Iris pigment epithelial cell (primary cell): ENCODE measurements around the gene NINJ2.

ENCODE experiments used
- DNase-seq: peaks from one replicate; pipeline ENCODE4 v3.0.0-alpha.2; 2011; ENCODE audit warnings: low read depth

Gene NINJ2

GRCh38 chr12:569803-570434, 93.3 kb downstream of the NINJ2 start:
- DNase-seq = peak; percentile 79

DNA sequence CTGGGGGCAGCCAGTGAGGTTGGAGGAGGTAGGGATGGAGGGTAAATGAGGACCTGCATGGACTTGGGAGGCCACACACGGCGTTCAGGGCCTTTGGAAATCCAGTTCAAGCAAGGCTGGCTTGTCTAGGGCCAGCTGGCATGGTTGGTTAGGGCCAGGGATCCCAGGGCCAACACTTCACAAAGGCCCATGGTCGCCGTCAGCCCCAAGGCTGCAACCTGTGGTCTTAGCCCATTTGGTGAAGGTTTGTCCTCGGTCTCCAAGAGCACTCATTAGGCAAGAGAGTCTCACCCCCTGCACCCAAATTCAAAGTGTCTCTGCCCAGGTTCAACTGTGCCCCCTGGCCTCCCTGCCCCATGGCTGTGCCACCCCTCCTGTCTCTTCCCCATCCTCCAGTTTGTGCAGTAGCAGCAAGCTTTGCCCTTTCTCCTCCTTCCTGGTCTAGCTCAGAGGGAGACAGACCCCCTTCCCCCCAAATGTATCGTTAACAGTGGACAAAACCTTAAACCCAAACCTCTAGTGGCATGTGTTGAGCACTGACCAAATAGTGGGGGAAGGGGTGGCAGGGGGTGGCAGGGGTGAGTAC, 94.1 kb downstream of the NINJ2 start:
- DNase-seq = no peak

- DNase-seq = no peak
Measured at GRCh38 chr12:568486-568885, 94.8 kb downstream of the NINJ2 start.

- DNase-seq = no peak
Measured at GRCh38 chr12:565589-566105, 97.6 kb downstream of the NINJ2 start.

DNA sequence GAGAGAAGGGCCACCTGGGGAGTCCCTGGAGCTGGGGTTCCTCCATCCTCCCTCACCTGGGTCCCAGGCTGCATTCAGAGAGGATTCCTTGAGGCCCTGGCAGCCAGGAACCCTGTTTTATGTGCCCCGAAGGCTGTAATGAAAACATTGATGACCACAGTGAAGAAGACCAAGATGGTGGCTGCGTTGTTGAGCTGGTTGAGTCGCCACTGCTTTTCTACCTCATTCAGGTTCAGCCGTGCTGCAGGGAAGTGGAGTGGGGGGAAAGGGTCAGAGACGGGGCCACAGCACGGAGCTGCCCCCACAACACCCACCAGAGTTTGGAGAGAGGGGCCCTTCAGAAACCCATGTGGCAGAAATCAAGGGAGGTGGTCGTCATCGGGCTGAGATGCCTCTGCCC, 98.1 kb downstream of the NINJ2 start:
- no peak for DNase-seq

DNA sequence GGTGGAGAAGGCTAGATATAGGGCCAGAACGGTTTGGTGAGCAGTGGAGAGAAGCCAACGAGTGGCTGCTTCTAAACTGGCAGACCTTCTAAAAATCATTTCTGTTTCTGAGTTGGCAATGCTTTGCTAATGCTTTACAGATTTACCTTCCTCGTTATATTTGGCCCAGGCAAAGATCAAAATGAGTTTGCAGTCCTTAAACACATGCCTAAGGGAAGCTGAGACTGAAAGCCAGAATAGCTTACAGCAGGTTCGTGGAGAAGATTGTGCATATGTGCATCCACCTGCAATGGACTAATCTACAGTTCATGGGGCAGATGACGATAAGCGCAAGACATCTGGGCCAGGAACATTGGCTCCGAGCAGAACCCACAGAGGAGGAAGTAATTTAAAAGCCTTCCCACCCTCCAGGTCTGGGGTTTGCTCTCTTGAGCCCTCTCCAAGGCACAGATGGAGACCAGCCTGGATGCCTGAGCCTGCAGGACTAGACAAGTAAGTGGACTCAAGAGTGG, 99.4 kb downstream of the NINJ2 start:
- no peak for DNase-seq

DNA sequence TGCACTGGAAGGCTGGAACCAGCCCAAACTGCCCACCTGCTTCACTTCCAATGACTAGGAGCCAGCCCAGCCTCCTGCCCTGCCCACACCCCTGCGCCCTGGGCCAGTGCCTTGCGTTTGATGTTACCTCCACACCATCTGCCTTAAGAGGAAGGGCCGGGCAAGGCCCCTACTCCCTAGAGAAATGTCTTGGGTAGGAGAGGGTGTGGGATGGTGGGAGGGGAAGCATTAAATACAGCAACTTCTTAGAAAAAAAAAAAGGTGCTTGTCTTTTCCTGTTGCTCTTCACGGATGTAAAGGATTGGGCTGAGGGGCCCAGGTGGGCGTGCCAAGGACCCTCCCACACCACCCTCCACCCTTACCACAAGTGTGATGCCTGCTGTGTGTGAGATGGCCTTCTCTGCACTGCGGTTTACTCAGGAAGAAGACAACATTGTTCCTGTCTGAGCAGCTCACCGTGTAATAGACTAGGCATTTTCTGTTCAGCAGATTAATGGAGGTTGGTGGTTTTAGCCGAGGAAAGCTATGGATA, 99.9 kb downstream of the NINJ2 start:
- DNase-seq = peak; percentile 22

DNA sequence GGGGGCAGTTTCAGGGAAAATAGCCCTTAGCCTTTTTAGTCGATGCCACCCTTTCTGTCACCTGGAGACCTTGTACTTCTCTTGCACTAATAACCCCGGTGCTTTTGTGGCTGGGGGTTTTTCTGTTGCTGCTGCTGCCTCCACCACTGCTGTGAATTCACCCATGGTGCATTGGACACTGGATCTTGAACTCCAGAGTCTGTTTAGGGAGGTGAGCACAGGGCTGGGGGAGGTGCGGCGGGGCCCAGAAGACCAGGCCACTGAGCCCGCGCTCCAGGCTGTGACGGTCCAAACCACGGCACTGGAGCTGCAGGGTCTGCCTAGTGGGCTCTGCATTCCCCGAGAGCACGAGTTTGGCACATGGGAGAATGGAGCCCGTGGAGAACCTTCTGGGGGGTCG, 100.6 kb downstream of the NINJ2 start:
- DNase-seq = no peak

GRCh38 chr12:561908-562593, 101.2 kb downstream of the NINJ2 start:
- no peak for DNase-seq

DNA sequence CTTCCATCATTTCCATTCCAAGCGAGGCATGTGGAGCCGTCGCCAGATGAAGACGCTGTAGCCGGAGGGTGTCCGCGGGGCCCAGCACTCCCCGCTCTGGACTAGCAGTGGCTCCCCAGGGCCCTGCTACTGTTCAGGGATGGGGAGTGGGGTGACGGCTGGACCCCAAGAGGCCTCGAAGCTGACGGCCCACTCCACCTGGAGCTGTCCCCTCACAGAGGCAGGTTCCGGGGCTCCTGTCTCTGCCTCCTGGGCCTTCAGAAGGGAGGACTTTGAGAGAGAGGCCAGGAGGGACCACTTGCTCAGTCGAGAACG, 101.9 kb downstream of the NINJ2 start:
- no peak for DNase-seq

DNA sequence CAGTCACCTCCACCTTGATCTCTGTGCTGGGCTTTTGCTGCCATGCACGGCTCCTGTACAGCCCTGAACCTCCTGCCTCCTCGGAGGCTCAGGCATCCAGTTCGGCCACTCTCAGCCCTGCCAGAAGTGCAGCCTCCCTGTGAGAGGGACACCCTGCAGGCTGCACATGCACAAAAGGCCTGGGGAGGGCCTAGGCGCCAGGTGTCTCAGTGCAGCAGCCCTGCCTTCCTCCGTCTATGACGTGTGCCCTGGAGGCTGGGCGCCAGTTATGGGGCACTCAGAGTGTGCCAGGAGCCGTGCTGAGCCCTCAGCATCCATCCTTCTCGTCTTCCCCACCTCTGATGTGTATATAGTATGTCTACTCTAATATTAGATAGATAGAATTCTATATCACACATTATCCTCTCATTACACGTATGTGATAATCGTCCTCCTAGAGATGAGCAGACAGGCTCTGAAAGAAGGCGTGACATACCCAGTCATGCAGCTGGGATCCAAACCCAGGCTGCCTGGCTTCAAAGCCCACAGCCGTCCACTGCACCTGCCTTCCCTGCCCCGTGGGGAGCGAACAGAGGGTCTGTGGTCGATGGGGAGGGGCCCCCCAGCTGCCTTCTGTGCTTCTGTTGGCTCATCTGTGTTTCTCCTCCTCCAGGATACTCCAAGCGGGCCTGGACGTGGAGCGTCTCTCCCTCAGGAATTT, 102.4 kb downstream of the NINJ2 start:
- DNase-seq = no peak

DNA sequence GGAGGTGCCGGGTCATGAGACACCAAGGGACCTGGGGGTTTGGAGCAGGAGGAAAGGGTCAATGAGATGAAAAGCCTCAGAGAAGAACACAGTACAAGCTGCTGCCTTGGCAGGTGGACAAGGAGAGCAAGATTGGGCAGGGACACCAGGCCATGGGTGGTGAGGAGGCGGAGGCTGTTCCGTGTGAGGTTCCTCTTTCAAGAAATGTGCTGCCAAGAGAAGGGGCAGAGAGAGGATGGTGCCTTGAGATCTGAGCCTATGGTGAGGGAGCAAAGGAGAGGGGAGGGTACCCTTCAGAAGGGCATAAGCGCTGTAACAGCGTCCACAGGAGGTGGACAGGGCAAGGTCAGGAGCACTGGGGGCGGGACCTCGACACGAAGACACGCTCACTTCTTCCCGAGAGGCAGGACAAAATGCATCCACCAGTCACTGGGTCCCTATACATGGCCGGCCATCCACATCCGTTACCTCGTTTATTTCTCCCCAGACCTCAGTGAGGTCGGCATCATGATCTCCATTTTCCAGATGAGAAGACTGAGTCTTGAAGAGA, 103.3 kb downstream of the NINJ2 start:
- DNase-seq = no peak

DNA sequence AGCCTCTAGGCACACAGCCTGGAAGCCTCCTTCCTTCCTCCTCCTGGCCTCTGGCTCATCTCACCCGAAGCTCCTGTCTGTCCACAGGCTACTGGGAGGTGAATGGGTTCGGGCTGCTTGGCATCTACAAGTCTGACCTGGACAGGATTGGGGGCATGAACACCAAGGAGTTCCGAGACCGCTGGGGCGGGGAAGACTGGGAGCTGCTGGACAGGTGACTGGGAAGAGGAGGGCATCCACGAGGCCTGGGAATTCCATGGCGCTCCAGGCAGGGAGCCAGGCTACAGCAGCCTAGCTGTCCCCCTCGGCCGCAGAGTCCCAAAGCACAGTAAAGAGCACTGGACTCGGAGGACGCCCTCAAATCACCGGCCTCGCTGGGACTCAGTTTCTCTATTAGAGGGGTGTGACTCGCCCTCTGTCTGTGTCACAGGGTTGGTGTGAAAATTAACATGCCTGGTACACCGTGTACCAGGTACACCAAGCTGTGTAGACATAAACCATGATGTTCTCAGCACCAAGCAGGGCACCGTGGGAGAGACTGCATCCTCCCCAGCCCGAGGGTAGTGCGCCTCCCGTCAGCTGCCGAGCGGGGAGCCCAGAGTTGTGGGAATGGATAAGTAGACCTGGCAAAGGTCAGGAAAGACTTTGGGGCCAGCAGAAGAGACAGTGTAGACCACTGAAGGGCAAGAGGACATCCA, 103.9 kb downstream of the NINJ2 start:
- DNase-seq = no peak

DNA sequence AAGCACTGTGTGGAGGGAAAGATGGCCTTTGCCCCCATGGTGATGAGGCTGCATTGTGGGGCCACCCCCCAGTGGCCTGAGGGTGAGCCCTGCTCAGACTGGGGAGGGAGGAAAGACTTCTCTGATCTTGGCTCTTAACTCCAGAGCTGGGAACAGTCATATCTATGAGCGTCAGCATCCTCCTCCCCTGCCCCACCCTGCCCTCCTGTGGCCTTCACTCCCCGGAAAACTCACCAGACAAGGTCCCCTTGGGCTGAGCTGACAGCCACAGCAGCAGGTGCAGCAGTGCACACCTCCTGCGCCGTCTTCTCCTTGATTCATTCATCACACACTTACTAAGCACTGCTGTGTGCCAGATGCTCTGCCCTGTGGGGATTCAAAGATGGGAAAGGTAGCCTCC, 104.7 kb downstream of the NINJ2 start:
- DNase-seq = no peak

- no peak for DNase-seq
Measured at GRCh38 chr12:556498-556897, 106.7 kb downstream of the NINJ2 start.

GRCh38 chr12:554001-554285, 109.3 kb downstream of the NINJ2 start:
- no peak for DNase-seq

- no peak for DNase-seq
Measured at GRCh38 chr12:553216-554000, 109.8 kb downstream of the NINJ2 start.

- no peak for DNase-seq
Measured at GRCh38 chr12:552466-552865, 110.8 kb downstream of the NINJ2 start.

DNA sequence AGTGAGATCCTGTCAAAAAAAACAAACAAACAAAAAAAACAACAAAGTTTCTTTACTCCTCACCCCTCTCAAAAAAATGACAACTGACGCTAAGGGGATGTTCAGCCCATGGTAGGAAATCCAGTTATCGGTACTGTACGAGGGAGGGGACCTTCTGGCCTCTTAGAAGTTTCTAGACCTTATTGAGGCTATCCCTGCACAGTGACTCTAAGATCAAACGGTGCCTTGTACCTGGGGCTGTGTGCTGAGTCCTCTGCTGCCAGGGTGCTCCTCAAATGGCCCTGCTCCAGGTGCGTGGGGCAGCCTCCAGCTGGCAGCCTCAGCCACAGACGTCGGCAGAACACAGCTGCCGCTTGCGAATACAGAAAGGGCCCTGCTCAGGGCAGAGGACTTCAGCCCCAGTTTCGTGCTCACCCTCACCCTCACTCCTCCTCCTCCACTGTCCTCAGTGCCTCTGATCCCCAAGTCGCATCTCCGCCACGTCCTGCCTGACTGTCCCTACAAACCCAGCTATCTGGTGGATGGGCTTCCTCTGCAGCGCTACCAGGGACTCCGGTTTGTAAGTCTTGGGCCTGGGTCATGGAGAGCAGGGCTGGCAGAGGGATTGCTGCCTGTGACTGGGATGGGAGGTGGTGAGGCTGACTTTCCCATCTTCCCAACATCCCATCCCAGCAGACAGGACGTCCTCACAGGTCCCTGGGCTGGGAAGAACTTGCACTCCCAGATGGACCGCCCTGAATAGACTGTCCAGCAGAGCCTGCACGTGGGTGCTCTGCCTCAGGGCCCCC, 112.6 kb downstream of the NINJ2 start:
- DNase-seq = no peak

DNA sequence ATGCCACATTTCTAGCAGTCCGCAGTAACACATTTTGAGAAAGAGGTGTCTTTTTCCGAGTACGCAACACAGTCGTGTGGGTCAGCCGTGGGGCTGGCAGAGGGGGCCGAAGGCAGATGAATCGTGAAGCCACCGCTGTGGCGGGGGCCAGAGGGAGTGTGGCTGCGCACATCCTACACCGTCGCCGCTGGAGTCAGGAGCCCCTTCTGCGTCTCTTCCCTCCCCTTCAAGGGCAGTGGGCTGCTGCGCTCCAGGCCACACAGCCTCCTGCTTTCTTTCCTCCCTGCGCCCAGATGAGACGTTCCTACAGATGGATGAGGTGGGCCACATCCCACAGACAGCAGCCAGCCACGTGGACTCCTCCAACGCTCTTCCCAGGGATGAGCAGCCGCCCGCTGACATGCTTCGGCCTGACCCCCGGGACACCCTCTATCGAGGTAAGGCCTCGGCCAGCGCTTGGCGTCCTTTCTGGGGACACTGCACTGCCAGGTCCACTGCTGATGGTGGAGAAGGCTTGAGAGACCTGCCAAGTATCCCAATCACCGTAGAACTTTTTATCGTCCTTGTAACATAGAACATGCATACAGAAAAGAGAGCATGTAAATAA, 113.7 kb downstream of the NINJ2 start:
- DNase-seq = no peak
